ENCODE data around the gene MED8. TPM values are rescaled to one million over a fixed set of nuclear protein-coding genes. Genes with fewer than 3 reads are reported as not detected.

Gene MED8
- total and polyA plus RNA-seq, 2 of the 4 experiments (the other 2 are of a cell fraction) = 61.1 to 120 TPM

- ATAC-seq (ENCODE audit: low read depth) (no peak), DNase-seq (no peak)
- H3K4ac ChIP-seq (ENCODE audit: low read depth, low read length) = no peak overlapping the region
- WGBS, 2 experiments (ENCODE audit: extremely low coverage in 2 of 2, insufficient read length in 1 of 2) = 0% methylated on average over 1 of the region's 3 CpGs; no CpG with 5 or more reads in 1 of the 2 experiments
- H4K20me1 ChIP-seq (ENCODE audit: insufficient read depth, low read length) = no peaks in the 10 kb centered on the region
- no peak overlapping the region for H2BK5ac ChIP-seq (ENCODE audit: low read depth, low read length, poor library complexity, severe bottlenecking)
- peaks cover 14% of the 10 kb centered on the region for H3K4me1 ChIP-seq (ENCODE audit: control insufficient read depth, insufficient read depth, low read length)
- H3K36me3 ChIP-seq (ENCODE audit: control insufficient read depth, insufficient read depth, low read length) = no peaks in the 10 kb centered on the region
- dilution Hi-C loops (cut with HindIII; ENCODE audit: low sequenced_read_pairs, unreplicated experiment) = no loop called here
- H3K4me2 ChIP-seq (ENCODE audit: low read depth, low read length) = peak overlapping the region; percentile 12; the same call in 1 of the 2 replicates
- peaks cover 14% of the 10 kb centered on the region for H3K9me1 ChIP-seq (ENCODE audit: insufficient read depth, low read length)
- H3K9ac ChIP-seq (ENCODE audit: low read depth, low read length) = no peak overlapping the region
- no peak overlapping the region for H3K23ac ChIP-seq (ENCODE audit: low read depth, low read length)
- H3K14ac ChIP-seq (replicated peaks; ENCODE audit: low read depth, low read length) = no peak overlapping the region
- no peak overlapping the region for H2AK5ac ChIP-seq (ENCODE audit: low read depth, low read length)
- no peak overlapping the region for H4K5ac ChIP-seq (ENCODE audit: low read depth, low read length)
- no peak overlapping the region for H3K18ac ChIP-seq (ENCODE audit: low read depth, low read length)
- ChIA-PET CTCF (no interaction called here), POLR2A (ENCODE audit: unreplicated experiment) (no interaction called here)
- H3K27ac ChIP-seq (ENCODE audit: insufficient read depth, low read length) = no peak overlapping the region
- BruUV-seq (replicated peaks) = no TSS peak
- in situ Hi-C loops (cut with MboI; ENCODE audit: low sequenced_read_pairs) = no loop called here
- H2BK15ac ChIP-seq (ENCODE audit: low read depth, low read length) = no peak overlapping the region
- intact Hi-C loops (cut with micrococcal nuclease) = no loop called here
- no peak overlapping the region for H4K91ac ChIP-seq (ENCODE audit: insufficient read depth, low read depth, low read length)
- H2BK20ac ChIP-seq (ENCODE audit: low read depth, low read length) = no peak overlapping the region
- no peak overlapping the region for H3K4me3 ChIP-seq (ENCODE audit: insufficient read depth, low read depth, low read length)
- no peak overlapping the region for H3K56ac ChIP-seq (ENCODE audit: extremely low read depth, insufficient read depth, low read length)
- H3K79me1 ChIP-seq (ENCODE audit: low read depth in 1 of 2, low read length in 2 of 2) = no peaks in the 10 kb centered on the region
- no peak overlapping the region for H2AFZ ChIP-seq (replicated peaks; ENCODE audit: low read length, poor library complexity)
- H3K27me3 ChIP-seq (ENCODE audit: control insufficient read depth, insufficient read depth, low read length) = 0 out of 2 replicates have a peak, but pooled peaks cover 7% of the 10 kb centered on the region
- H3K9me3 ChIP-seq (ENCODE audit: control insufficient read depth, insufficient read depth, low read length) = no peaks in the 10 kb centered on the region
- no peak overlapping the region for H2BK120ac ChIP-seq (ENCODE audit: low read depth, low read length)
- TF ChIP-seq NFE2L2 (IDR thresholded peaks at IDR 0.05; ENCODE audit: low read depth, low read length) = no peak
- peak; percentile 49 for TF ChIP-seq MAFK (IDR thresholded peaks at IDR 0.05; ENCODE audit: low read depth, low read length)
- no peak overlapping the region for H4K8ac ChIP-seq (ENCODE audit: low read depth in 2 of 2, low read length in 2 of 2)
- no peak overlapping the region for H2AK9ac ChIP-seq (replicated peaks; ENCODE audit: low read depth, low read length, poor library complexity)
These were observed 44.5 kb downstream of the MED8 start for GRCh38 chr1:43345120-43345519.

All from IMR-90 (cell line).